Skeletal muscle satellite cell (primary cell): ENCODE data around the gene IPO13.
A peak's percentile ranks its signal among the peaks of the same experiment; 100 is the strongest.

Experiments used
- H3K27me3 ChIP-seq: 2 replicates; pipeline ENCODE4 v1.7.0; 2013; ENCODE audit warnings: low read length; ENCODE audit not compliant: control insufficient read depth, insufficient read depth
- H3K36me3 ChIP-seq: 2 replicates; pipeline ENCODE4 v1.7.0; 2013; ENCODE audit warnings: mild to moderate bottlenecking, control low read depth, low read length; ENCODE audit not compliant: insufficient read depth
- H3K4me1 ChIP-seq: 2 replicates; pipeline ENCODE4 v1.7.0; 2013; ENCODE audit warnings: low read length; ENCODE audit not compliant: control insufficient read depth, insufficient read depth
- H3K4me2 ChIP-seq: 2 replicates; pipeline ENCODE4 v1.7.0; 2013; ENCODE audit warnings: mild to moderate bottlenecking, low read length
- H3K4me3 ChIP-seq: 2 replicates; pipeline ENCODE4 v1.7.0; 2013; ENCODE audit warnings: low read length
- H3K9ac ChIP-seq: 2 replicates; pipeline ENCODE4 v1.7.0; 2013; ENCODE audit warnings: mild to moderate bottlenecking, low read depth, low read length, moderate library complexity
- H3K9me3 ChIP-seq: replicated peaks from 2 replicates; pipeline ENCODE4 v1.7.0; 2013; ENCODE audit warnings: mild to moderate bottlenecking, control low read depth, low read length

The IPO13 gene

GRCh38 chr1:43969416-43969745, 22.6 kb downstream of the IPO13 start:
- H3K4me3 ChIP-seq: peak overlapping the region; percentile 49
- H3K36me3 ChIP-seq: peaks cover 23% of the 10 kb centered on the region
- H3K4me2 ChIP-seq: peak overlapping the region; percentile 71
- no peaks in the 10 kb centered on the region for H3K9me3 ChIP-seq
- no peak overlapping the region for H3K9ac ChIP-seq
- no peaks in the 10 kb centered on the region for H3K27me3 ChIP-seq
- peaks cover 12% of the 10 kb centered on the region for H3K4me1 ChIP-seq

DNA sequence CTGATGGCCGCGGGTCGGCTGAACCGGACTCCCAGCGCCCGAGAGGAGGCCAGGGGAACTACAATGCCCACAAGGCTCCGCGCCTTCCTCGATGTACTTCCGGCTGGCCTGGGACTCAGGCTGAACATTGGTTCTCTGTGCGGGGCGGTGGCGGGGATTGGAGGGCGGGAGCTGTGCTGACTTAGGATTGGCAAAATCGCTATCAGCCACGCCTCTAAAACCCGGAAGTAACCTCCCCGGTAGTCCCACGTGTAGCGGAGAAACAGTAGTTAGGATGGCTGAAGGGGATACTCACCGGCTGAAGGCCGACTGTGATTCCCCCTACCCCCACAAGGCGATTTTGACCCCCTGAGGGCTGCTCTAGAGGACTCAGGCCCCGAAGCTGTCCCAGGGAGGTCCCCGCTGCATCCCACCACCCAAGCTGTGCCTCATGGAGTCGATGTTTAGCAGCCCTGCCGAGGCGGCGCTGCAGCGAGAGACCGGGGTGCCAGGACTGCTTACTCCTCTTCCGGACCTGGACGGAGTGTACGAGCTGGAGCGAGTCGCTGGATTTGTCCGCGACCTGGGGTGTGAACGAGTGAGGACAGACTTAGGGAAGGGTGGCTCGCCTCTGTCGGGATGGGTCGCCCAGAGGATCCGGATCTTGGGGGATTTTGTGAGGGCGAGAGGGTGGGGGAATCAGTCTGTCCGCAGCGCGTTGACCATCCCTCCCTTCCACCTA, 23.2 kb downstream of the IPO13 start, which contains the start of gene DPH2:
Gene DPH2, plus strand, starts transcription at position 265 of the 721 bp plus-strand sequence. Its CDS starts 166 bp downstream, at position 431.
- Histone ChIP-seq H3K4me2 (peak within 1 kb of the TSS; percentile 89), H3K9ac (peak within 1 kb of the TSS; percentile 87), H3K4me1 (peaks cover 14% of the 10 kb centered on the region), H3K9me3 (no peaks in the 10 kb centered on the region), H3K4me3 (peak within 1 kb of the TSS; percentile 91), H3K36me3 (peaks cover 19% of the 10 kb centered on the region), H3K27me3 (no peaks in the 10 kb centered on the region)

DNA sequence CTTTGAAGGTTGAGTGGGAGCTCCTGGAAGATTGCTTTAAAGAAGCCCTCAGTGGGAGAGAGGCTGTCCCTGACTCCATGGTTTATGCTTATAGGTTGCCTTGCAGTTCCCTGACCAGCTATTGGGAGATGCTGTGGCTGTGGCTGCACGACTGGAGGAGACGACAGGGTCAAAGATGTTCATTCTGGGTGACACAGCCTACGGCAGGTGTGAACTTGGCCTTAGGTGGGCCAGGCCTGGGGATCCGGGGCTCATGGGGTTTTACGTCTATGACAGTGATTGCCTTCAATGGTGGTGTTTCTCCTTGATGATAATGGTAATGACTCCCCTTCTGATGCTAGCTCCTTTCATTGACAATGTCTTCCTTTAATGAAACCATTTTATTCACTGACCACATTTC, 23.8 kb downstream of the IPO13 start:
- Histone ChIP-seq H3K9me3 (no peaks in the 10 kb centered on the region), H3K4me1 (peaks cover 14% of the 10 kb centered on the region), H3K27me3 (no peaks in the 10 kb centered on the region), H3K36me3 (peaks cover 19% of the 10 kb centered on the region), H3K9ac (peak overlapping the region; percentile 87), H3K4me3 (peak overlapping the region; percentile 91), H3K4me2 (peak overlapping the region; percentile 89)

GRCh38 chr1:43970911-43971310, 24.2 kb downstream of the IPO13 start:
- H3K9ac ChIP-seq: no peak overlapping the region
- H3K9me3 ChIP-seq: no peaks in the 10 kb centered on the region

DNA sequence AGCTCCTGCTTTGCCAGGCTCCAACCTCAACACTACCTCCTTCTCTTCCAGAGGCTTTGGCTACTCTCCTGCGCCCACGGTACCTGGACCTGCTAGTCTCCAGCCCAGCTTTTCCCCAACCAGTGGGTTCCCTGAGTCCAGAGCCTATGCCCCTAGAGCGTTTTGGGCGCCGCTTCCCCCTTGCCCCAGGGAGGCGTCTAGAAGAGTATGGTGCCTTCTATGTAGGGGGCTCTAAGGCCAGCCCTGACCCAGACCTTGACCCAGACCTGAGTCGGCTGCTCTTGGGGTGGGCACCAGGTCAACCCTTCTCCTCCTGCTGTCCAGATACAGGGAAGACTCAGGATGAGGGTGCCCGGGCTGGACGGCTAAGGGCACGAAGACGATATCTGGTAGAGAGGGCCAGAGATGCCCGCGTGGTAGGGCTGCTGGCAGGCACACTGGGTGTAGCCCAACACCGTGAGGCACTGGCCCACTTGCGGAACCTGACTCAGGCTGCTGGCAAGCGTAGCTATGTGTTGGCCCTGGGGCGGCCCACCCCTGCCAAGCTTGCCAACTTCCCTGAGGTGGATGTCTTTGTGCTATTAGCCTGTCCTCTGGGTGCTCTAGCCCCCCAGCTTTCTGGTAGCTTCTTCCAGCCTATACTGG, 24.7 kb downstream of the IPO13 start:
- no peak overlapping the region for H3K4me3 ChIP-seq
- no peak overlapping the region for H3K4me2 ChIP-seq
- peaks cover 22% of the 10 kb centered on the region for H3K4me1 ChIP-seq
- H3K9me3 ChIP-seq: no peaks in the 10 kb centered on the region
- peaks cover 22% of the 10 kb centered on the region for H3K36me3 ChIP-seq
- no peak overlapping the region for H3K9ac ChIP-seq
- no peaks in the 10 kb centered on the region for H3K27me3 ChIP-seq

More at GRCh38 chr1:43970911-43971310, 24.2 kb downstream of the IPO13 start:
- peaks cover 19% of the 10 kb centered on the region for H3K36me3 ChIP-seq
- no peaks in the 10 kb centered on the region for H3K27me3 ChIP-seq
- H3K4me1 ChIP-seq: peaks cover 16% of the 10 kb centered on the region
- H3K4me3 ChIP-seq: peak overlapping the region; percentile 91
- H3K4me2 ChIP-seq: peak overlapping the region; percentile 89

DNA sequence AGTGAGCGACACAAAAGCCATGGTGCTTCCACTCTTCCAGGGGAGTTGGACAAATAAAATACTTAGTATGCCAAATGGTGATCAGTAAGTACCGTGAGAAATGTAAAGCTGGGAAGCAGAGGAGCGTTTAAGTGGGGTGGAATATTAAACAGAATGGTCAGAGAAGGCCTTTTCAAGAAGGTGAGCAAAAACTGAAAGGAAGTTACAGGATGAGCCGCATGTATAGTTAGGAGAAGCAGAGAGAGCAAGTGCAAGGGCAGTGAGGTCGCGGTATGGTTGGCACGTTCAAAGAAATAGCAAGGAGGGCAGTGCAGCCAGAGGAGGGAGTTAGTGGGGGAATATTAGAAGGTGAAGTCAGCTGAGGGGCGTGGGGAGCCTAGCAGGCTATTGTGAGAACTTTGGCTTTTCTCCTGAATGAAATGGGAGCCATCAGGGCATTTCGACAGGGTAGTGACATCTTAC, 27.3 kb downstream of the IPO13 start:
- Histone ChIP-seq H3K9me3 (no peaks in the 10 kb centered on the region), H3K4me1 (peaks cover 39% of the 10 kb centered on the region), H3K9ac (peak overlapping the region; percentile 96), H3K4me2 (peak overlapping the region; percentile 100), H3K4me3 (peak overlapping the region; percentile 97), H3K27me3 (no peaks in the 10 kb centered on the region), H3K36me3 (peaks cover 37% of the 10 kb centered on the region)

DNA sequence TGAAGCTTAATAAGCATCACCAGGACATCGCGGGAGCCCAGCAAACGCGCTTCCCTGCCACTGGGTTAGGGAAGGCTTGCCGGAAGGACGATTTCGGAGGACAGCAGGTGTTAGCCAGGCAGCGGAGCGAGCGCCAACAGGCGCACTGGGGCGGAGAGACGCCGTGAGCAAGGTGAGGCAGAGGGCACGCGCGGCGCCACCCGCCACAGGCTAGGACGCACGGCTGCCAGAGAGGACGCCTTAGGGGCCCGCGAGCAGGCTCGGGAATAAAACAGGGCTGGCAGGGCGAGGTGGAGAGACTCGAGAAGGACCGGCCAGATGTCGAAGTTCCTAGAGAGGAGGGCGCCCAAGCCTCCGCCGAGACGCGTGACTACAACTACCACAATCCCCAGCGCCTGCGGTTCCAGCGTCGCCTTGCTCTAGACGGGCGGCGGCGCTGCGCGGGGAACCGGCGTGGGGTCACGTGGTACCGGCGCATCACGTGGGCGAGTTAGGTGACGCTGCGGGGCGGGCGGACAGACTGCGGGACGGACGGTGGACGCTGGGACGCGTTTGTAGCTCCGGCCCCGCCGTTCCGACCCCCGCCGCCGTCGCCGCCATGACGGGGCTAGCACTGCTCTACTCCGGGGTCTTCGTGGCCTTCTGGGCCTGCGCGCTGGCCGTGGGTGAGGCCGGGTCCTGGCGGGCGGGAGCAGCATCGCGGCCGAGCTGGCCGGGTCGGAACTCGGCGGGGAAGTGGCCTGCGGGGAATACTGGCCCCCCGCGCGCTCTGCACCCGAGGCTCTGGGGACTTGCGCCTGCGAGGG, 27.9 kb downstream of the IPO13 start, which contains the start of gene ATP6V0B:
Gene ATP6V0B, plus strand, starts transcription at position 518 of the 806 bp plus-strand sequence. Its CDS starts 81 bp downstream, at position 599.
- Histone ChIP-seq H3K9me3 (no peaks in the 10 kb centered on the region), H3K9ac (peak within 1 kb of the TSS; percentile 96), H3K27me3 (no peaks in the 10 kb centered on the region), H3K4me1 (peaks cover 39% of the 10 kb centered on the region), H3K4me2 (peak within 1 kb of the TSS; percentile 100), H3K36me3 (peaks cover 37% of the 10 kb centered on the region), H3K4me3 (peak within 1 kb of the TSS; percentile 97)

DNA sequence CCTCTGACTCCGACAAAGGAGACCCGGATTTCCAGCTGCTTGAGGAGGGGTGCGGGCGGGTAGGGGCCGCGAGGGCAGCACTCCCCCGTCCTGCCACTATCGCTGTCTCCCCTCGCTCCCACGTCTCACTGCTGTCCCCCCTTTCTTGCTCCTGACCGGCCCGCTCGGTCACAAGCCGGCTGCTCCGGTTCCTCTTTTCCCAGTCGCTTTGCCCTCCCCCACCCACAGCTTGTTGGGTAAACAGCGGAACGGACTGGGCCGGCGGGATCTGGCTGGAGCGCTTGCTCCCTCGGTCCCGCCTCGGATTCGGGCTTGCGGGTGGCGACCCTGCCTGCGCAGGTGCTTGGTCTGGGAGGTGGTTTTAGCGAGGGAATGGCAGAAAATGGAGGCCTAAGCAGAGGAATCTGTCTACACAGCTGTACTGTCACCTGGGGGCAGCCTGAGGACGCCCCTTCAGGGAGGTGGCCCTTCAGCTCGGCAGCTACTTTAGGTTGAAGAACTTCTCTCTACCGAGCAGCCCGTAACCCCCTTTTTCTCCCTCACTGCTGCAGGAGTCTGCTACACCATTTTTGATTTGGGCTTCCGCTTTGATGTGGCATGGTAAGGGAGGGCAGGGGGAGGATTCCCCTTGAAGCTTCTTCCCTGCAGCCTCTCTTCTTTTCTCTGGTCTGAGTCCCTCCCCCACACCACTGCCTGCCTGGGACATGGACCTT, 28.7 kb downstream of the IPO13 start:
- H3K4me1 ChIP-seq: peaks cover 46% of the 10 kb centered on the region
- H3K4me2 ChIP-seq: peak overlapping the region; percentile 100
- H3K9me3 ChIP-seq: no peaks in the 10 kb centered on the region
- H3K27me3 ChIP-seq: no peaks in the 10 kb centered on the region
- peak overlapping the region; percentile 97 for H3K4me3 ChIP-seq
- H3K9ac ChIP-seq: peak overlapping the region; percentile 96
- H3K36me3 ChIP-seq: peaks cover 37% of the 10 kb centered on the region

DNA sequence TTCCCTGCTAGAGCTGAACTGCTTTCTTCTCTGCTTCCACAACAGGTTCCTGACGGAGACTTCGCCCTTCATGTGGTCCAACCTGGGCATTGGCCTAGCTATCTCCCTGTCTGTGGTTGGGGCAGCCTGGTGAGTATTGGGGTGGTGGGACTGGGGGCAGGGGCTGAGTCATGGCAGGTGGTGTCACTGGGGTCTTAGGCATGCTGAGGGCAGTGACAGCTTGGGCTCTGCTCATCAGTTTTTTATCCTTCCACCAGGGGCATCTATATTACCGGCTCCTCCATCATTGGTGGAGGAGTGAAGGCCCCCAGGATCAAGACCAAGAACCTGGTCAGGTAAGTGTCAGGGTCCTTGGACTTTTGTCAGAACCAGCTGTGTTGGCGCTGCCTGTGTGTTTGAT, 29.3 kb downstream of the IPO13 start:
- peak overlapping the region; percentile 97 for H3K4me3 ChIP-seq
- peak overlapping the region; percentile 100 for H3K4me2 ChIP-seq
- peaks cover 46% of the 10 kb centered on the region for H3K4me1 ChIP-seq
- H3K27me3 ChIP-seq: no peaks in the 10 kb centered on the region
- H3K9ac ChIP-seq: peak overlapping the region; percentile 96
- H3K36me3 ChIP-seq: peaks cover 37% of the 10 kb centered on the region
- no peaks in the 10 kb centered on the region for H3K9me3 ChIP-seq

DNA sequence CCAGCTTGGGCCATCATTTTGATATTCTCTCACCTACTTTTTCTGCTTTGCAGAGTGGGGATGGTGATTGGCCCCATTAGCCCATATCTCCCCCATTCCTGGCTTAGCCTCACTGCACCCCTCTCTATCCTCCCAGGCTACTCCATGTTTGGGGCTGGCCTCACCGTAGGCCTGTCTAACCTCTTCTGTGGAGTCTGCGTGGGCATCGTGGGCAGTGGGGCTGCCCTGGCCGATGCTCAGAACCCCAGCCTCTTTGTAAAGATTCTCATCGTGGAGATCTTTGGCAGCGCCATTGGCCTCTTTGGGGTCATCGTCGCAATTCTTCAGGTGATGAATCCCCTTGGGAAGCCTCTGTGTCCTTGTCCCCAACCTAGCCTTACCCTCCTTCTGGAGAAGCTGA, 30.1 kb downstream of the IPO13 start:
- Histone ChIP-seq H3K27me3 (no peaks in the 10 kb centered on the region), H3K9ac (no peak overlapping the region), H3K4me2 (peak overlapping the region; percentile 100), H3K4me1 (peaks cover 49% of the 10 kb centered on the region), H3K4me3 (peak overlapping the region; percentile 97), H3K9me3 (no peaks in the 10 kb centered on the region), H3K36me3 (peaks cover 40% of the 10 kb centered on the region)
